Epithelial cell of umbilical artery (primary cell): Measurements from ENCODE around the gene PRMT3. TPM values are rescaled to one million over a fixed set of nuclear protein-coding genes. Genes with fewer than 3 reads are reported as not detected.

ENCODE experiments used
- total RNA-seq: library from RNA; depleted of rRNA; stranded (reverse); fragments of >200 nt; gene quantifications from 2 replicates; pipeline ENCODE4 v1.2.3, GENCODE V29; 2014

Gene PRMT3
- total RNA-seq: 17.5 and 19.0 TPM in 2 replicates

GRCh38 chr11:20387261-20388095, at the start of gene PRMT3:
PRMT3 (plus strand) TSS chr11:20387716; CDS start chr11:20387747, 31 bp downstream.

GRCh38 chr11:20363500-20364340, 23.8 kb upstream of the PRMT3 start, which contains the start of gene HTATIP2:
HTATIP2 (plus strand) TSS chr11:20363714; CDS start chr11:20364238, 524 bp downstream.

Other genes starting within 250 kb of the PRMT3 start
- gene DBX1, start 227.2 kb upstream of the PRMT3 start, total RNA-seq: not detected in 2 replicates
- 39.3 and 92.6 TPM in 2 replicates for gene HTATIP2, start 24.0 kb upstream of the PRMT3 start, total RNA-seq
- not detected in 2 replicates for gene SLC6A5, start 211.9 kb downstream of the PRMT3 start, total RNA-seq